ENCODE results near the gene MEMO1.

The MEMO1 gene

GRCh38 chr2:31835450-31835849, 175.4 kb downstream of the MEMO1 start:
- H3K36me3 Mint-ChIP-seq (ENCODE audit: low read depth): no peaks in the 10 kb centered on the region
- peaks cover 1% of the 10 kb centered on the region for H3K4me1 Mint-ChIP-seq (ENCODE audit: low read depth)
- H3K27me3 Mint-ChIP-seq (ENCODE audit: low read depth): no peaks in the 10 kb centered on the region
- no peak overlapping the region for H3K27ac Mint-ChIP-seq
- no peak overlapping the region for H3K4me3 Mint-ChIP-seq
- peaks cover 3% of the 10 kb centered on the region for H3K9me3 Mint-ChIP-seq
- DNase-seq (ENCODE audit: low spot score): no peak

- Mint-ChIP-seq H3K9me3 (peaks cover 8% of the 10 kb centered on the region), H3K4me1 (ENCODE audit: low read depth) (no peaks in the 10 kb centered on the region), H3K36me3 (ENCODE audit: low read depth) (no peaks in the 10 kb centered on the region), H3K27me3 (ENCODE audit: low read depth) (no peaks in the 10 kb centered on the region), H3K4me3 (no peak overlapping the region), H3K27ac (no peak overlapping the region)
- DNase-seq (ENCODE audit: low spot score): no peak
Observed at GRCh38 chr2:31832363-31832762, 178.4 kb downstream of the MEMO1 start.

GRCh38 chr2:31831585-31831984, 179.2 kb downstream of the MEMO1 start:
- Mint-ChIP-seq H3K9me3 (peaks cover 9% of the 10 kb centered on the region), H3K4me3 (no peak overlapping the region), H3K27me3 (ENCODE audit: low read depth) (no peaks in the 10 kb centered on the region), H3K4me1 (ENCODE audit: low read depth) (no peaks in the 10 kb centered on the region), H3K27ac (no peak overlapping the region), H3K36me3 (ENCODE audit: low read depth) (no peaks in the 10 kb centered on the region)
- DNase-seq (ENCODE audit: low spot score): no peak

- Mint-ChIP-seq H3K36me3 (ENCODE audit: low read depth) (no peaks in the 10 kb centered on the region), H3K9me3 (peaks cover 9% of the 10 kb centered on the region)
- no peak for DNase-seq (ENCODE audit: low spot score)
Observed at GRCh38 chr2:31828891-31829290, 181.9 kb downstream of the MEMO1 start.

GRCh38 chr2:31823558-31823957, 187.2 kb downstream of the MEMO1 start:
- H3K4me1 Mint-ChIP-seq (ENCODE audit: low read depth): no peaks in the 10 kb centered on the region
- no peak overlapping the region for H3K27ac Mint-ChIP-seq
- H3K4me3 Mint-ChIP-seq: no peak overlapping the region
- no peak for DNase-seq (ENCODE audit: low spot score)
- H3K36me3 Mint-ChIP-seq (ENCODE audit: low read depth): no peaks in the 10 kb centered on the region
- H3K27me3 Mint-ChIP-seq (ENCODE audit: low read depth): no peaks in the 10 kb centered on the region
- peaks cover 22% of the 10 kb centered on the region for H3K9me3 Mint-ChIP-seq

More at GRCh38 chr2:31828891-31829290, 181.9 kb downstream of the MEMO1 start:
- Mint-ChIP-seq H3K4me3 (no peak overlapping the region), H3K27ac (no peak overlapping the region), H3K27me3 (ENCODE audit: low read depth) (no peaks in the 10 kb centered on the region), H3K4me1 (ENCODE audit: low read depth) (no peaks in the 10 kb centered on the region)

- H3K27ac Mint-ChIP-seq: no peak overlapping the region
- H3K9me3 Mint-ChIP-seq: peaks cover 20% of the 10 kb centered on the region
- no peak for DNase-seq (ENCODE audit: low spot score)
- H3K4me3 Mint-ChIP-seq: no peak overlapping the region
- H3K27me3 Mint-ChIP-seq (ENCODE audit: low read depth): peaks cover 3% of the 10 kb centered on the region
- no peaks in the 10 kb centered on the region for H3K4me1 Mint-ChIP-seq (ENCODE audit: low read depth)
- H3K36me3 Mint-ChIP-seq (ENCODE audit: low read depth): no peaks in the 10 kb centered on the region
Observed at GRCh38 chr2:31822587-31822986, 188.2 kb downstream of the MEMO1 start.
